PC-3 (cell line): ENCODE measurements around the gene MYO3A. TPM values are rescaled to one million over a fixed set of nuclear protein-coding genes. Genes with fewer than 3 reads are reported as not detected.

Experiments used
- ATAC-seq: fragments of 200-7000 bp; cut with Tn5 transposase; 2 replicates; pipeline ENCODE4 v1.9.1; 2020; ENCODE audit warnings: mild to moderate bottlenecking, moderate library complexity
- BruUV-seq: library from RNA; stranded (reverse); fragments of 400-500 nt; replicated peaks from 2 replicates; lab custom pipeline; 2021; lab: Mats Ljungman, UMichigan
- CTCF ChIA-PET: fragments of 300-600 bp; sonication (Branson Sonifier 250); formaldehyde crosslinking; loops from one replicate; lab custom pipeline; 2022; ENCODE audit warnings: antibody characterized with exemption; lab: Charles Lee
- POLR2A ChIA-PET: fragments of 300-600 bp; sonication (Branson Sonifier 250); formaldehyde crosslinking; loops from one replicate; lab custom pipeline; 2022; ENCODE audit warnings: antibody characterized with exemption; ENCODE audit not compliant: unreplicated experiment; lab: Charles Lee
- DNase-seq: peaks from one replicate; pipeline ENCODE4 v3.0.0-alpha.2; 2015
- H2AFZ ChIP-seq: fragments of 300-600 bp; sonication (generic); 2 replicates; pipeline ENCODE4 v1.6.0; 2016; ENCODE audit warnings: antibody characterized with exemption, low read length
- H3F3A ChIP-seq: fragments of 300-600 bp; sonication (generic); one replicate; pipeline ENCODE4 v1.6.0; 2017; ENCODE audit warnings: antibody characterized with exemption, low read length, control low read depth, mild to moderate bottlenecking; ENCODE audit not compliant: unreplicated experiment
- H3K27ac ChIP-seq: fragments of 300-600 bp; sonication (generic); 2 replicates; pipeline ENCODE4 v1.5.1; 2016; ENCODE audit warnings: mild to moderate bottlenecking, low read length
- H3K27me3 ChIP-seq: fragments of 300-600 bp; sonication (generic); 2 replicates; pipeline ENCODE4 v1.6.1; 2016; ENCODE audit warnings: low read length, mixed read lengths
- H3K36me3 ChIP-seq: fragments of 300-600 bp; sonication (generic); 2 replicates; pipeline ENCODE4 v1.6.1; 2016; ENCODE audit warnings: low read depth, mixed run types, low read length, mixed read lengths
- H3K4me1 ChIP-seq: fragments of 300-600 bp; sonication (generic); 2 replicates; pipeline ENCODE4 v1.5.1; 2016; ENCODE audit warnings: low read length; ENCODE audit not compliant: insufficient read depth
- H3K4me2 ChIP-seq: fragments of 300-600 bp; sonication (generic); 2 replicates; pipeline ENCODE4 v1.6.0; 2016; ENCODE audit warnings: low read length
- H3K4me3 ChIP-seq: fragments of 300-600 bp; sonication (generic); 2 replicates; pipeline ENCODE4 v1.5.1; 2016; ENCODE audit warnings: mild to moderate bottlenecking, low read length, mixed read lengths
- H3K79me2 ChIP-seq: fragments of 300-600 bp; sonication (generic); 2 replicates; pipeline ENCODE4 v1.6.1; 2017; ENCODE audit warnings: low read length, mixed read lengths
- H3K9ac ChIP-seq: fragments of 300-600 bp; sonication (generic); 2 replicates; pipeline ENCODE4 v1.6.0; 2016; ENCODE audit warnings: mild to moderate bottlenecking, low read length
- H3K9me2 ChIP-seq: fragments of 300-600 bp; sonication (generic); replicated peaks from 2 replicates; pipeline ENCODE4 v1.6.1; 2016; ENCODE audit warnings: mixed run types, low read length, mixed read lengths
- H3K9me3 ChIP-seq: fragments of 300-600 bp; sonication (generic); 2 replicates; pipeline ENCODE4 v1.6.1; 2016; ENCODE audit warnings: low read length, mixed read lengths
- H4K20me1 ChIP-seq: fragments of 300-600 bp; sonication (generic); 2 replicates; pipeline ENCODE4 v1.6.1; 2016; ENCODE audit warnings: low read length, mixed read lengths
- CTCF ChIP-seq: fragments of 300-600 bp; sonication (generic); conservative IDR thresholded peaks from 2 replicates; pipeline ENCODE4 v1.5.1; 2017; ENCODE audit warnings: antibody characterized with exemption, low read depth, mild to moderate bottlenecking, low read length
- EZH2 ChIP-seq: fragments of 300-600 bp; sonication (generic); IDR thresholded peaks from one replicate; pipeline ENCODE4 v1.6.1; 2017; ENCODE audit warnings: antibody characterized with exemption, mild to moderate bottlenecking, low read length; ENCODE audit not compliant: unreplicated experiment
- EZH2phosphoT487 ChIP-seq: fragments of 300-600 bp; sonication (generic); IDR thresholded peaks from 2 replicates; pipeline ENCODE4 v1.6.1; 2018; ENCODE audit warnings: mild to moderate bottlenecking, antibody characterized with exemption, low read length, borderline replicate concordance
- intact Hi-C: fragments of 100-400 bp; cut with micrococcal nuclease; formaldehyde crosslinking; loops from 2 replicates; pipeline ENCODE4 v1.9.0; 2023
- total RNA-seq: library from RNA; depleted of rRNA; stranded (reverse); fragments of >200 nt; gene quantifications from 2 replicates; pipeline ENCODE4 v1.2.3, GENCODE V29; 2014

MYO3A gene
- total RNA-seq, 1 experiment from 2014 or later = not detected

- no peak for DNase-seq
- H3K4me3 ChIP-seq = no peak overlapping the region
- H3K9me3 ChIP-seq = no peaks in the 10 kb centered on the region
- no TSS peak for BruUV-seq
- H3K27me3 ChIP-seq = no peaks in the 10 kb centered on the region
- CTCF ChIA-PET = no interaction called here
- no peak overlapping the region for H3K27ac ChIP-seq
- POLR2A ChIA-PET = no interaction called here
- no peak for ATAC-seq
- no peak overlapping the region for H2AFZ ChIP-seq
- H4K20me1 ChIP-seq = no peaks in the 10 kb centered on the region
- no peaks in the 10 kb centered on the region for H3K36me3 ChIP-seq
- no peak overlapping the region for H3K4me2 ChIP-seq
- H3K79me2 ChIP-seq = no peaks in the 10 kb centered on the region
- TF ChIP-seq EZH2phosphoT487 = no peak
- TF ChIP-seq EZH2 = no peak
- no peak for TF ChIP-seq CTCF
- intact Hi-C loops = no loop called here
- H3K4me1 ChIP-seq = no peaks in the 10 kb centered on the region
- no peaks in the 10 kb centered on the region for H3K9me2 ChIP-seq
- H3K9ac ChIP-seq = no peak overlapping the region
- no peaks in the 10 kb centered on the region for H3F3A ChIP-seq
Measured at GRCh38 chr10:25988583-25988982, 54.6 kb downstream of the MYO3A start.

GRCh38 chr10:25989951-25990350 is 55.9 kb downstream of the MYO3A start:
- intact Hi-C loops = no loop called here
- H3F3A ChIP-seq = no peaks in the 10 kb centered on the region
- CTCF ChIA-PET = no interaction called here
- ATAC-seq (no peak), DNase-seq (no peak)
- no peaks in the 10 kb centered on the region for H3K36me3 ChIP-seq
- H3K9me2 ChIP-seq = no peaks in the 10 kb centered on the region
- H2AFZ ChIP-seq = no peak overlapping the region
- no peak overlapping the region for H3K4me3 ChIP-seq
- TF ChIP-seq EZH2phosphoT487 (no peak), EZH2 (no peak), CTCF (no peak)
- no peaks in the 10 kb centered on the region for H3K27me3 ChIP-seq
- POLR2A ChIA-PET = no interaction called here
- H3K79me2 ChIP-seq = no peaks in the 10 kb centered on the region
- no peaks in the 10 kb centered on the region for H3K9me3 ChIP-seq
- no peaks in the 10 kb centered on the region for H4K20me1 ChIP-seq
- no peaks in the 10 kb centered on the region for H3K4me1 ChIP-seq
- no TSS peak for BruUV-seq
- no peak overlapping the region for H3K4me2 ChIP-seq
- no peak overlapping the region for H3K9ac ChIP-seq
- no peak overlapping the region for H3K27ac ChIP-seq

- H3K27ac ChIP-seq = no peak overlapping the region
- no peaks in the 10 kb centered on the region for H4K20me1 ChIP-seq
- no peaks in the 10 kb centered on the region for H3K4me1 ChIP-seq
- ATAC-seq (no peak), DNase-seq (no peak)
- intact Hi-C loops = no loop called here
- H3F3A ChIP-seq = no peaks in the 10 kb centered on the region
- no peak overlapping the region for H3K9ac ChIP-seq
- H3K4me2 ChIP-seq = no peak overlapping the region
- H2AFZ ChIP-seq = no peak overlapping the region
- no peaks in the 10 kb centered on the region for H3K36me3 ChIP-seq
- ChIA-PET POLR2A (no interaction called here), CTCF (no interaction called here)
- no peaks in the 10 kb centered on the region for H3K79me2 ChIP-seq
- H3K9me2 ChIP-seq = no peaks in the 10 kb centered on the region
- H3K27me3 ChIP-seq = no peaks in the 10 kb centered on the region
- no peaks in the 10 kb centered on the region for H3K9me3 ChIP-seq
- H3K4me3 ChIP-seq = no peak overlapping the region
- TF ChIP-seq CTCF = no peak
- no peak for TF ChIP-seq EZH2phosphoT487
- TF ChIP-seq EZH2 = no peak
- no TSS peak for BruUV-seq
Measured at GRCh38 chr10:25999295-25999981, 65.4 kb downstream of the MYO3A start.
